Ishikawa (cell line): ENCODE measurements around the gene FBRSL1.
A peak's percentile ranks its signal among the peaks of the same experiment; 100 is the strongest.

Experiments used
- CEBPB ChIP-seq: IDR thresholded peaks from 2 replicates; pipeline ENCODE4 v1.6.1; 2012
- CREB1 ChIP-seq: IDR thresholded peaks from 2 replicates; pipeline ENCODE4 v1.6.1; 2012; ENCODE audit warnings: low read depth
- EGR1 ChIP-seq: IDR thresholded peaks from 2 replicates; pipeline ENCODE4 v1.6.1; 2012
- EP300 ChIP-seq: IDR thresholded peaks from 2 replicates; pipeline ENCODE4 v1.6.1; 2012; ENCODE audit warnings: borderline replicate concordance
- FOXM1 ChIP-seq: IDR thresholded peaks from 2 replicates; pipeline ENCODE4 v1.6.1; 2012; ENCODE audit warnings: low read depth, borderline replicate concordance
- NFIC ChIP-seq: IDR thresholded peaks from 2 replicates; pipeline ENCODE4 v1.6.1; 2012
- RAD21 ChIP-seq: IDR thresholded peaks from 2 replicates; pipeline ENCODE4 v1.6.1; 2012; ENCODE audit warnings: low read depth
- TAF1 ChIP-seq: IDR thresholded peaks from 2 replicates; pipeline ENCODE4 v1.6.1; 2012; ENCODE audit warnings: low read depth, mild to moderate bottlenecking
- TCF12 ChIP-seq: IDR thresholded peaks from 2 replicates; pipeline ENCODE4 v1.6.1; 2012; ENCODE audit warnings: low read depth
- TEAD4 ChIP-seq: IDR thresholded peaks from 2 replicates; pipeline ENCODE4 v1.6.1; 2012
- YY1 ChIP-seq: IDR thresholded peaks from 2 replicates; pipeline ENCODE4 v1.6.1; 2012; ENCODE audit warnings: low read depth
- ZBTB7A ChIP-seq: IDR thresholded peaks from 2 replicates; pipeline ENCODE4 v1.6.1; 2012; ENCODE audit warnings: low read depth
- TF ChIP-seq, protein P1 (sequence below): IDR thresholded peaks from 2 replicates; pipeline ENCODE4 v1.6.1; 2012
- TF ChIP-seq, protein P2 (sequence below): IDR thresholded peaks from 2 replicates; pipeline ENCODE4 v1.6.1; 2012; ENCODE audit warnings: low read depth, mild to moderate bottlenecking
- TF ChIP-seq, protein P3 (sequence below): IDR thresholded peaks from 2 replicates; pipeline ENCODE4 v1.6.1; 2012

Gene FBRSL1

DNA sequence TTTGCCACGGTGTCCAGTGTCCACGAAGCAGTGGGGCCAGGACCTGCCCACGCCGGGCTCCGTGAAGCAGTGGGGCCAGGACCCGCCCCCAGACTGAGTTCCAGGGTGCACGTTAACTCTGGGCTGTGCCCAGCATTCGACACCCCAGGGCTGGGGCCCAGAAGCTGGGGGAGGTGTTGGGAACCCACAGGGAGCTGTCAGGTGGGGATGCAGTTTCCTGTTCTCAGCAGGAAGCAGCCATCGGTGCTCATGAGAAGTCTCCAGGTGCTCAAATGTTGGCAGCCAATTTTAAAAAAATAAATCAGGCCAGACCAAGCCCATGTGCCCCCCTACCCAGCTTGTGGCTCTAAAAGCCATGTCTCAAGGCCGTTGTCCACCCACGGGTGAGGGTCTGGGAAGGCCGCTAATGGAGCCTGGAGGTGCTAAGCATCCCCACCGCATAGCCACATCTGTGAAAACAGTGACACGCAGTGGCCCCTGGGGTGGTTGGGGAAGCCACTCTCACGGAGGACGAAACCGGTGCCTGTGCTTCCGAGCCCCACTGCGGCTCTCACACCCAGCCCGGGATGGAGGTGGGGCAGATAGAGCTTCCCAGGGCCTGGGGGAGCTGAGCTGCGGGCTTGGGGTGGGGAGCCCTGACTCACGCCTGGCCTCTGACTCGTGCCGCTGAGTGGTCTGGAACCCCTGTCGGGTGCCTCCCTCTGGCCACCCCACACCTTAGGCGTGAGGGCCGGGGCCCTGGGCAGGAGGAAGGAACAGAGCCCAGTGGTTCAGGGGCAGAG is 53.5 kb downstream of the FBRSL1 start:
- no peak for TF ChIP-seq EP300
- no peak for TF ChIP-seq TCF12

DNA sequence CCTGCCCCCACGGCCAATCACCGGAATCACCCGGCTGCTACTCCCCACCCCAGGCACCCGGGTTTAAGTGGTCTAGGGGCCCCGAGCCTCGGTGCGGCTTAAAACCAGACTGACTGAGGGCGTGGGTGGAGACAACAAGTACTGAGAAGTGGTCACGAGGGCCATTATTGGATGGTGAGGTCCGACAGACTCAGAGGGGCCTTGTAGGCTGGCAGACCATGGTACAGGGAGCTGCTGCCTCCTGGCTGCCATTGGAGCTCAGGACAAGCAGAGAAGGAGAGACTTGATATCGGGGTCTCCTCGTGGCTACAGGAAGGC is 54.1 kb downstream of the FBRSL1 start:
- TF ChIP-seq TAF1 (no peak), RAD21 (peak; percentile 46)

DNA sequence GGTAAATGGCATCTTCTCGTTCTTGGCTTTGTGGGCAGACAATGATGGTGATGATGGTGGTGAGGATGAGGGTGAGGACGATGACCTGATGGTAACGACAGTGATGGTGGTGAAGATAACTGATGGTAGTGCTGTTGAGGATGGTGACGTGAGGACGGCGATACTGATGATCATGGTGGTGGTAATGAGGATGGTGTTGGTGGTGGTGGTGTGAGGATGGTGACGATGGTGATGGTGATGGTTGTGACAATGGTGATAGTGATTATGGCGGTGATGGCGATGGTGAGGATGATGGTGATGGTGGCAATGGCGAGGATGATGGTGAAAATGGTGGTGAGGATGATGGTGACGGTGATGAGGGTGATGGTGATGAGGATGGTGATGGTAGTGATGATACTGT is 54.5 kb downstream of the FBRSL1 start:
- TF ChIP-seq, protein P1, sequence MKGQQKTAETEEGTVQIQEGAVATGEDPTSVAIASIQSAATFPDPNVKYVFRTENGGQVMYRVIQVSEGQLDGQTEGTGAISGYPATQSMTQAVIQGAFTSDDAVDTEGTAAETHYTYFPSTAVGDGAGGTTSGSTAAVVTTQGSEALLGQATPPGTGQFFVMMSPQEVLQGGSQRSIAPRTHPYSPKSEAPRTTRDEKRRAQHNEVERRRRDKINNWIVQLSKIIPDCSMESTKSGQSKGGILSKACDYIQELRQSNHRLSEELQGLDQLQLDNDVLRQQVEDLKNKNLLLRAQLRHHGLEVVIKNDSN, result no peak
- no peak for TF ChIP-seq CEBPB
- TF ChIP-seq YY1, result no peak
- no peak for TF ChIP-seq NFIC
- no peak for TF ChIP-seq ZBTB7A
- TF ChIP-seq, protein P2, sequence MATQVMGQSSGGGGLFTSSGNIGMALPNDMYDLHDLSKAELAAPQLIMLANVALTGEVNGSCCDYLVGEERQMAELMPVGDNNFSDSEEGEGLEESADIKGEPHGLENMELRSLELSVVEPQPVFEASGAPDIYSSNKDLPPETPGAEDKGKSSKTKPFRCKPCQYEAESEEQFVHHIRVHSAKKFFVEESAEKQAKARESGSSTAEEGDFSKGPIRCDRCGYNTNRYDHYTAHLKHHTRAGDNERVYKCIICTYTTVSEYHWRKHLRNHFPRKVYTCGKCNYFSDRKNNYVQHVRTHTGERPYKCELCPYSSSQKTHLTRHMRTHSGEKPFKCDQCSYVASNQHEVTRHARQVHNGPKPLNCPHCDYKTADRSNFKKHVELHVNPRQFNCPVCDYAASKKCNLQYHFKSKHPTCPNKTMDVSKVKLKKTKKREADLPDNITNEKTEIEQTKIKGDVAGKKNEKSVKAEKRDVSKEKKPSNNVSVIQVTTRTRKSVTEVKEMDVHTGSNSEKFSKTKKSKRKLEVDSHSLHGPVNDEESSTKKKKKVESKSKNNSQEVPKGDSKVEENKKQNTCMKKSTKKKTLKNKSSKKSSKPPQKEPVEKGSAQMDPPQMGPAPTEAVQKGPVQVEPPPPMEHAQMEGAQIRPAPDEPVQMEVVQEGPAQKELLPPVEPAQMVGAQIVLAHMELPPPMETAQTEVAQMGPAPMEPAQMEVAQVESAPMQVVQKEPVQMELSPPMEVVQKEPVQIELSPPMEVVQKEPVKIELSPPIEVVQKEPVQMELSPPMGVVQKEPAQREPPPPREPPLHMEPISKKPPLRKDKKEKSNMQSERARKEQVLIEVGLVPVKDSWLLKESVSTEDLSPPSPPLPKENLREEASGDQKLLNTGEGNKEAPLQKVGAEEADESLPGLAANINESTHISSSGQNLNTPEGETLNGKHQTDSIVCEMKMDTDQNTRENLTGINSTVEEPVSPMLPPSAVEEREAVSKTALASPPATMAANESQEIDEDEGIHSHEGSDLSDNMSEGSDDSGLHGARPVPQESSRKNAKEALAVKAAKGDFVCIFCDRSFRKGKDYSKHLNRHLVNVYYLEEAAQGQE, result no peak
- no peak for TF ChIP-seq TEAD4
- no peak for TF ChIP-seq FOXM1
- TF ChIP-seq, protein P3, sequence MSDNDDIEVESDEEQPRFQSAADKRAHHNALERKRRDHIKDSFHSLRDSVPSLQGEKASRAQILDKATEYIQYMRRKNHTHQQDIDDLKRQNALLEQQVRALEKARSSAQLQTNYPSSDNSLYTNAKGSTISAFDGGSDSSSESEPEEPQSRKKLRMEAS, result no peak
- no peak for TF ChIP-seq TCF12
- TF ChIP-seq EP300, result no peak

DNA sequence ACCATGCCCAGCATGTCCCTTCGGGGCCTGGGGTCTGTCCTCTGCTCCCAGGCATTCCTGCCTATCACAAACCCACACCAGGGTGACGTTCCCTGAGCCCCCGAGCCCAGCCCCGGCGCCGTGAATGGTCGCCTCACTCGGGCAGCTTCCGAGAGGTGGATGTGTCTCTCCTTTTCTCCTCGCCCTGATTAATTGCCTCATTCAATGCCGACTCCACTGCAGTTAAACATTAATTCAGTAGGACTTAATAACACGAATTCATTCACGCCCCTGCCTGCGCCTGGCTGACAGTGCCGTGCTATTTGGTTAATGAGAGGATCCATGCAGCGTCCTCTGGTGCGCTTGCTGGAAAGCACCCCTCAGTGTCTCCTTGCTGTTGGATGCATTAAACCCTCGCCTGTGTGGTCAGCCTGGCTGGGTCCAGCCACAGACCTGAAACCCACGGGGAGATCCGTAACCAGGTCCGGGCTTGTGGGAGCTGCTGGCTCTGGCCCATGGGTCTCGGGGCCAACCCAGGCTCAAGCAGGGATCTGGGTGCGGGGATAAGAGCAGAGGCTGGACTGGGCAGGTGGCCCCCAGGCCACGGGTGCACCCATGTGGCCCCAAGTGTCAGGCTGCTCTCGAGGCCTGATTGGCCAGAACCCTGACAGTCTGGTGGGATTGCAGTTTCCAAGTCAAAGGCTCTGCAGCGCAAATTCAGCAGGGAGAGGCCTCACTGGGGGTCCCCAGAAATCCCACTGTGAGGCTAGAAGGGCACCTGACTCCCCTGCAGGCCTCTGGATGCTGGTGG is 55.4 kb downstream of the FBRSL1 start:
- no peak for TF ChIP-seq EGR1
- TF ChIP-seq, protein P3, result 0 out of 2 replicates have a peak, but pooled peaks have one; percentile 17

DNA sequence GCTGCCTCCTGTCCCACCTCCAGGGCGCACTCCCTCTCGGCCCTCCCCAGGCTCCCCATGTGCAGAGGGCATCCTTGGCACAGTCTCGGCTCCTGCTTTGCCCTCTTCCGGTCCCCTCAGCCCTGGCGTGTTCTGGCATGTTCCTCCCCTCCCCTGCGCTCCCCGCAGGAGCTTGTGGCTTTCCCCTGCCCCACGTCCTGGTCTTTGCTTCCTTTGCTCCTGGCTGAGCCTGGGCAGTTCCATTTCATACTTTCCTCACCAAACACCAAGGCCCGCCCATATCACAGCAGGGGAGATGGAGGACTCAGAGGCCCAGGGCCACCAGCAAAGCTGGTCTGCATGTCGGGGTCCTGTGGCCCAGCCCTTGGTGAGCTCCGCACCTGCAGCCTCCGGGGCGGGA is 56.0 kb downstream of the FBRSL1 start:
- TF ChIP-seq CEBPB (no peak), TAF1 (no peak), EGR1 (no peak), RAD21 (no peak), CREB1 (no peak), NFIC (no peak), TEAD4 (no peak)
- TF ChIP-seq, protein P2, result no peak

DNA sequence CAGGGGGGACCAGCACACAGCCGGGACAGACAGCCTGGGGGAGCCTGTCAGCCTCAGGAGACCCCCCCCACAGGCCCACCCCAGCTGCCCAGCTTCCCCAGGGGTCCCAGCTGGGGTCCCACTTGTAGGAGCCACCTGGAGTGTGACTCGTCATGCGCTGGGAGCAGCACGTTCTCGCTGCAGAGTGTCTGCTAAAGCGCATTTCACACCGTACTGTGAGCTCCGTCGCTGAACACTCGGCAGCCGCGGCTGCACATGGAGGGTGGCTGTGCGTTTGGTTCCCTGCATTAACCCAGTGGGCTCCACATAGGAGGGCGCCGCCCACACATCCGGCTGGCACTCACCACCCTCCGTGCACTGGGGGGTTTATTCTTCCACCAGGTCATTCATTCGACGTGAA is 56.7 kb downstream of the FBRSL1 start:
- TF ChIP-seq ZBTB7A, result no peak
- no peak for TF ChIP-seq YY1
- TF ChIP-seq NFIC, result no peak
- TF ChIP-seq FOXM1, result no peak
- no peak for TF ChIP-seq CEBPB
- TF ChIP-seq TAF1, result no peak
- TF ChIP-seq RAD21, result no peak
- TF ChIP-seq EP300, result no peak
- TF ChIP-seq TCF12, result no peak
- TF ChIP-seq, protein P2, result no peak
- TF ChIP-seq EGR1, result no peak
- no peak for TF ChIP-seq TEAD4
- TF ChIP-seq, protein P3, result no peak
- TF ChIP-seq, protein P1, result no peak
- no peak for TF ChIP-seq CREB1
